HCT116 (cell line): ENCODE results near the gene CGB7.

Experiments used
- CEBPB ChIP-seq: IDR thresholded peaks from 2 replicates; pipeline ENCODE4 v1.6.1; 2012; ENCODE audit warnings: low read depth
- ELF1 ChIP-seq: IDR thresholded peaks from 2 replicates; pipeline ENCODE4 v1.6.1; 2012; ENCODE audit warnings: low read depth, borderline replicate concordance
- POLR2A ChIP-seq: IDR thresholded peaks from 2 replicates; pipeline ENCODE4 v1.7.0; 2011; ENCODE audit warnings: borderline replicate concordance; ENCODE audit not compliant: insufficient read depth, insufficient read length; ENCODE audit errors: extremely low read depth
- POLR2AphosphoS5 ChIP-seq: IDR thresholded peaks from 2 replicates; pipeline ENCODE4 v1.6.1; 2011; ENCODE audit warnings: mild to moderate bottlenecking, low read depth, low read length, moderate library complexity
- YY1 ChIP-seq: IDR thresholded peaks from 2 replicates; pipeline ENCODE4 v1.6.1; 2011; ENCODE audit warnings: low read length, low read depth, moderate library complexity, mild to moderate bottlenecking; ENCODE audit not compliant: insufficient replicate concordance; ENCODE audit errors: extremely low read depth
- ZFX ChIP-seq: fragments of 450-650 bp; IDR thresholded peaks from 2 replicates; pipeline ENCODE4 v1.6.1; 2017
- TF ChIP-seq, protein P1 (sequence below), 3 experiments: fragments of 200-600 bp in 1 of 3; sonication (generic) in 1 of 3; IDR thresholded peaks in 2 of 3; conservative IDR thresholded peaks in 1 of 3; 2 replicates each; pipeline ENCODE4 v1.5.1; 2012 to 2017; ENCODE audit warnings: low read depth in 2 of 3, low read length in 2 of 3, antibody characterized with exemption in 1 of 3, borderline replicate concordance in 1 of 3, control low read depth in 1 of 3, mild to moderate bottlenecking in 1 of 3, mixed read lengths in 1 of 3, mixed run types in 1 of 3, moderate library complexity in 1 of 3; ENCODE audit not compliant: insufficient read depth in 1 of 3
- TF ChIP-seq, protein P2 (sequence below): IDR thresholded peaks from 2 replicates; pipeline ENCODE4 v1.6.1; 2012
- TF ChIP-seq, protein P3 (sequence below): IDR thresholded peaks from 2 replicates; pipeline ENCODE4 v1.6.1; 2012

DNA sequence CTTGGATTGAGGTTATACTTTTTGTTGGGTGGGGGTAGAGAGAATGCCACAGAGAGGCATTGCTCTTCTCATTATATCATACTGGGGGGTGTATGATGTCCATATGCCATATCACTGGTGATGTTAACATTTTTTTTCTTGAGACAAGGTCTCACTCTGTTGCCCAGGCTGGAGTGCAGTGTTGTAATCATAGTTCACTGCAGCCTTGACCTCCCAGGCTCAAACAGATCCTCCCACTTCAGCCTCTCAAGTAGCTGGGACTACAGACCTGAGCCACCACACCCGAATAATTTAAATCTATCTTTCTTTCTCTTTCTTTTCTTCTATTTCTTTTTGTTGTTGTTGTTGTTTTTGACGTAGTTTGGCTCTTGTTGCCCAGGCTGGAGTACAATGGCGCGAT is 22.8 kb upstream of the CGB7 start:
- TF ChIP-seq POLR2AphosphoS5 = no peak
- TF ChIP-seq YY1 = no peak
- TF ChIP-seq, protein P1, sequence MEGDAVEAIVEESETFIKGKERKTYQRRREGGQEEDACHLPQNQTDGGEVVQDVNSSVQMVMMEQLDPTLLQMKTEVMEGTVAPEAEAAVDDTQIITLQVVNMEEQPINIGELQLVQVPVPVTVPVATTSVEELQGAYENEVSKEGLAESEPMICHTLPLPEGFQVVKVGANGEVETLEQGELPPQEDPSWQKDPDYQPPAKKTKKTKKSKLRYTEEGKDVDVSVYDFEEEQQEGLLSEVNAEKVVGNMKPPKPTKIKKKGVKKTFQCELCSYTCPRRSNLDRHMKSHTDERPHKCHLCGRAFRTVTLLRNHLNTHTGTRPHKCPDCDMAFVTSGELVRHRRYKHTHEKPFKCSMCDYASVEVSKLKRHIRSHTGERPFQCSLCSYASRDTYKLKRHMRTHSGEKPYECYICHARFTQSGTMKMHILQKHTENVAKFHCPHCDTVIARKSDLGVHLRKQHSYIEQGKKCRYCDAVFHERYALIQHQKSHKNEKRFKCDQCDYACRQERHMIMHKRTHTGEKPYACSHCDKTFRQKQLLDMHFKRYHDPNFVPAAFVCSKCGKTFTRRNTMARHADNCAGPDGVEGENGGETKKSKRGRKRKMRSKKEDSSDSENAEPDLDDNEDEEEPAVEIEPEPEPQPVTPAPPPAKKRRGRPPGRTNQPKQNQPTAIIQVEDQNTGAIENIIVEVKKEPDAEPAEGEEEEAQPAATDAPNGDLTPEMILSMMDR (IDR thresholded peaks at IDR 0.05 in 2 of 3, conservative IDR thresholded peaks at IDR 0.05 in 1 of 3; ENCODE audit: borderline replicate concordance in 1 of 3, insufficient read depth in 1 of 3, low read depth in 2 of 3, low read length in 2 of 3) = no peak
- TF ChIP-seq ZFX = no peak
- TF ChIP-seq POLR2A = no peak
- TF ChIP-seq ELF1 = no peak
- TF ChIP-seq CEBPB = no peak
- TF ChIP-seq, protein P2, sequence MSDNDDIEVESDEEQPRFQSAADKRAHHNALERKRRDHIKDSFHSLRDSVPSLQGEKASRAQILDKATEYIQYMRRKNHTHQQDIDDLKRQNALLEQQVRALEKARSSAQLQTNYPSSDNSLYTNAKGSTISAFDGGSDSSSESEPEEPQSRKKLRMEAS = no peak
- TF ChIP-seq, protein P3, sequence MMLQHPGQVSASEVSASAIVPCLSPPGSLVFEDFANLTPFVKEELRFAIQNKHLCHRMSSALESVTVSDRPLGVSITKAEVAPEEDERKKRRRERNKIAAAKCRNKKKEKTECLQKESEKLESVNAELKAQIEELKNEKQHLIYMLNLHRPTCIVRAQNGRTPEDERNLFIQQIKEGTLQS = no peak
